Nephron progenitor cell (in vitro differentiated cells): ENCODE measurements around the gene CTSD.

ENCODE experiments used
- DNase-seq: peaks from one replicate; pipeline ENCODE4 v3.0.0; 2021
- H3K27ac Mint-ChIP-seq: 2 replicates; pipeline ENCODE4 v1.8.0; 2021; ENCODE audit warnings: mild to moderate bottlenecking, moderate library complexity, mixed read lengths
- H3K27me3 Mint-ChIP-seq: 2 replicates; pipeline ENCODE4 v1.8.0; 2021; ENCODE audit warnings: mild to moderate bottlenecking, low read depth, mixed read lengths; ENCODE audit not compliant: poor library complexity
- H3K36me3 Mint-ChIP-seq: 2 replicates; pipeline ENCODE4 v1.8.0; 2021; ENCODE audit warnings: low read depth, mixed read lengths
- H3K4me1 Mint-ChIP-seq: 2 replicates; pipeline ENCODE4 v1.8.0; 2021; ENCODE audit warnings: mixed read lengths
- H3K4me3 Mint-ChIP-seq: 2 replicates; pipeline ENCODE4 v1.8.0; 2021; ENCODE audit warnings: mild to moderate bottlenecking, moderate library complexity, mixed read lengths
- H3K9me3 Mint-ChIP-seq: 2 replicates; pipeline ENCODE4 v1.8.0; 2021; ENCODE audit warnings: mild to moderate bottlenecking, moderate library complexity, mixed read lengths
- TF ChIP-seq, protein P1 (sequence below): fragments of 200-600 bp; sonication (generic); IDR thresholded peaks from 2 replicates; pipeline ENCODE4 v1.5.0; 2021; ENCODE audit warnings: antibody characterized with exemption

CTSD gene

DNA sequence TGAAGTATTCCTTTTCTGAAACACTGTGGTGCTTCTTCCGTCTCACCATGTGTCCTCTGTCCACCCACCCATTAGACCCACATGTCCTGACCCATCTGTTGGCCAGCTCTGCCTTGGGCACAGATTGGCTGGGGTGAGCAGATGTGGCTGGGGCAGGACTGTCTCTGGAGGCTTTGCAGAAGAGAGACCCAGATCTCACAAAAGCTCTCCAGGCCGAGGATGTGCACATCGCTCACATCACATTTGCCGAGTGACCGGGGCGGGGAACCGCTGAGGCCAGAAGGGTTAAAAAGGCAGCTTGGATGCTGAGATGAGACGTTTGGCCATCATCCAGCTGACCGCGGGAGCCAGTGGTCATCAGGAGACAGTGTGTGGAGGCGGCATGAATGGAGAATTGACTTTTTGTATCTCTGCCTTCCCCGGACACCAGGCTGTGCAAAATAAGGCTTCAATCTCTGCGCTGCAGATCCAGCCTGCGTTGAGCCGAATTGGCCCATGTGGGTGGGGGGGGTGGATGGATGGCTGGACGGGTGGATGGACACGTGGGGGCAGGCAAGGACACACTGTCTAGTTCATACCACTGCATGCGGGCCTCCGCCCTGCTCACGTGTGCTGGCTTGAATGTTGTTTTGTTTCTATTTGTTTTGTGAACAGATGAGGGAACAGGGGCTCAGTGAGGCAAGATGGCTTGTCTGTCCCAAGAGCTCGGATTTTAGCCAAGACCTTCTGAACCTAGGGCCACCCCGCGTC lies 19.4 kb downstream of the CTSD start:
- Mint-ChIP-seq H3K27ac (no peak overlapping the region), H3K4me3 (no peak overlapping the region), H3K36me3 (no peaks in the 10 kb centered on the region), H3K4me1 (peaks cover 11% of the 10 kb centered on the region), H3K9me3 (peaks cover 8% of the 10 kb centered on the region), H3K27me3 (peaks cover 49% of the 10 kb centered on the region)
- TF ChIP-seq, protein P1, sequence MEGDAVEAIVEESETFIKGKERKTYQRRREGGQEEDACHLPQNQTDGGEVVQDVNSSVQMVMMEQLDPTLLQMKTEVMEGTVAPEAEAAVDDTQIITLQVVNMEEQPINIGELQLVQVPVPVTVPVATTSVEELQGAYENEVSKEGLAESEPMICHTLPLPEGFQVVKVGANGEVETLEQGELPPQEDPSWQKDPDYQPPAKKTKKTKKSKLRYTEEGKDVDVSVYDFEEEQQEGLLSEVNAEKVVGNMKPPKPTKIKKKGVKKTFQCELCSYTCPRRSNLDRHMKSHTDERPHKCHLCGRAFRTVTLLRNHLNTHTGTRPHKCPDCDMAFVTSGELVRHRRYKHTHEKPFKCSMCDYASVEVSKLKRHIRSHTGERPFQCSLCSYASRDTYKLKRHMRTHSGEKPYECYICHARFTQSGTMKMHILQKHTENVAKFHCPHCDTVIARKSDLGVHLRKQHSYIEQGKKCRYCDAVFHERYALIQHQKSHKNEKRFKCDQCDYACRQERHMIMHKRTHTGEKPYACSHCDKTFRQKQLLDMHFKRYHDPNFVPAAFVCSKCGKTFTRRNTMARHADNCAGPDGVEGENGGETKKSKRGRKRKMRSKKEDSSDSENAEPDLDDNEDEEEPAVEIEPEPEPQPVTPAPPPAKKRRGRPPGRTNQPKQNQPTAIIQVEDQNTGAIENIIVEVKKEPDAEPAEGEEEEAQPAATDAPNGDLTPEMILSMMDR, result no peak
- no peak for DNase-seq

DNA sequence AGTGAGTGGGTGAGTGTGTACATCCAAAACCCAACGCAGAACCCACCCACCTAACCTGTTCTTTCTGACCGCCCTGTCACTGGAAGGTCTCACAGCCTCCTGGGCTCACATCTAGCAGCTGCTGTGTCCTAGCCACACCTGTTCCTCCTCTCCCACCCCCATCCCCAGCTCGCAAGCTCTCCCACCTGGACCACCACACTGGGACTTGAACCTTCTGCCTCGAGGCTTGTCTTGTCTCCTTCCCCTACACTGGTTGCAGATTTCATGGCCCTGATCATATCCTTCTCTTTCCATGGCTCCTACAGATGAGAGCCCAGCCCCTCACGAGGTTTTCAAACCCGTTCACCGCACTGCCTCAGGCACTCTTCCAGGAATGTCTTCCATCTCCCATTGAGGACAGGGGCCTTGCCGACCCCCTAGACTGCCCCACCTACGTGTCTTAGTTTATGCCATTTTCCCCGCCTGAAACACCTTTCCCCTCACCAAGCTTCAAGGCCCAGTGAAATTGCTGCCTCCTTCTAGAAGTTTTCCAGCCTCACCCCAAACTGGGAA lies 20.1 kb downstream of the CTSD start:
- H3K27ac Mint-ChIP-seq, result no peak overlapping the region
- TF ChIP-seq, protein P1, result no peak
- H3K4me1 Mint-ChIP-seq, result peaks cover 11% of the 10 kb centered on the region
- peaks cover 8% of the 10 kb centered on the region for H3K9me3 Mint-ChIP-seq
- no peak overlapping the region for H3K4me3 Mint-ChIP-seq
- H3K36me3 Mint-ChIP-seq, result no peaks in the 10 kb centered on the region
- no peak for DNase-seq
- H3K27me3 Mint-ChIP-seq, result peaks cover 43% of the 10 kb centered on the region

DNA sequence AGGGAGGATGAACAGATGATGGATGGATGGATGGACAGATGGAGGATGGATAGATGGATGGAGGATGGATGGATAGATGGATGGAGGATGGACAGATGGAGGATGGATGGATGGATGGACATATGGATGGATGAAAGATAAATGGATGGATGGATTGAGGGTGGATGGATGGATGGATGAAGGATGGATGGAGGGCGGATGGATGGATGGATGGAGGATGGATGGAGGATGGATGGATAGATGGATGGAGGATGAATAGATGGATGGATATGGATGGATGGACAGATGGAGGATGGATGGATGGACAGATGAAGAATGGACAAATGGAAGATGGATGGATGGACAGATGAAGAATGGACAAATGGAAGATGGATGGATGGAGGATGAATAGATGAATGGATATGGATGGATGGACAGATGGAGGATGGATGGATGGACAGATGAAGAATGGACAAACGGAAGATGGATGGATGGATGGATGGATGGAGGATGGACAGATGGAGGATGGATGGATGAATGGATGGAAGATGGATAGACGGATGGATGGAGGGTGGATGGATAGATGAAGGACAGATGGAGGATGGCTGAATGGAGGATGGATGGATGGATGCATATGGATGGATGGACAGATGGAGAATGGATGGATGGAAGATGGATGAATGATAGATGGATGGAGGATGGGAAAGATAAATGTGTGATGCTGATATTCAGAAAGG lies 20.7 kb downstream of the CTSD start:
- Mint-ChIP-seq H3K27me3 (peaks cover 43% of the 10 kb centered on the region), H3K36me3 (no peaks in the 10 kb centered on the region), H3K4me3 (no peak overlapping the region), H3K4me1 (peaks cover 11% of the 10 kb centered on the region), H3K9me3 (peaks cover 13% of the 10 kb centered on the region), H3K27ac (no peak overlapping the region)
- DNase-seq, result no peak
- TF ChIP-seq, protein P1, result no peak

DNA sequence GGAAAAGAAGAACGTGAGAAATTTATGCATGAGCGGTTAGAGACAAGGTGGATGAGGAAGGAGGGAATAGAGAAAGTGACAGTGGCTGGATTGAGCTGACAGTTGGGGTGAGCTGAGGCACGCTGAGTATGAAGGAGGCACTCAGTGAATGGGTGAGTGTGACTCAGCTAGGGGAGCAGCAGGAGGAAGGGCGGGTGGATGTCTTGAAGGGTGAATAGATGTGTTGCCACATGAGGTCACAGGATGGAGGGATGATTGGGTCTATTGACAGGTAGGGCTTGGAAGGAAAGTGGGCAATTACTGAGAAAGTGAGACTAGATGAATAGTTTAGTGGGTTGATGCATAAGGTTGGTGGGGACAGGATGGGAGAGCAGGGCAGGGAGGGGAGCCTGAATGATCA lies 21.4 kb downstream of the CTSD start:
- Mint-ChIP-seq H3K4me1 (peaks cover 11% of the 10 kb centered on the region), H3K27ac (no peak overlapping the region), H3K9me3 (peaks cover 19% of the 10 kb centered on the region), H3K36me3 (no peaks in the 10 kb centered on the region), H3K4me3 (no peak overlapping the region), H3K27me3 (peaks cover 43% of the 10 kb centered on the region)
- TF ChIP-seq, protein P1, result no peak
- DNase-seq, result no peak

DNA sequence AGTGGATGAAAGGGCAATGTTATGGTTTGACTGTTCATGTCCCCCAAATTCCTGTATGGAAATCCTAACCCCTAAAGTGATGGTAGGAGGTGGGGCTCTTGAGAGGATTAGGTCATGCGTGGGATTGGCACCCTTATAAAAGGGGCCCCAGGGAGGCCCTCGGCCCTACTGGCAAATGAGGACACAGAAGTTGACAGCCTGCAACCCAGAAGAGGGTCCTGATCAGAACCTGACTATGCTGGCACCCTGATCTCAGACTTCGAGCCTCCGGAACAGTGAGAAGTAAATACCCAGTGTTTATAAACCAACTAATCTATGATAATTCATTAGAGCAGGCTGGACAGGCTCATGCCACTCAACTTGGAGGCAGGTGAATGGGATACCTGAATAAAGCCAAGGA lies 22.0 kb downstream of the CTSD start:
- Mint-ChIP-seq H3K9me3 (peaks cover 23% of the 10 kb centered on the region), H3K36me3 (no peaks in the 10 kb centered on the region), H3K4me1 (peaks cover 11% of the 10 kb centered on the region), H3K27ac (no peak overlapping the region), H3K27me3 (peaks cover 40% of the 10 kb centered on the region), H3K4me3 (no peak overlapping the region)
- DNase-seq, result no peak
- TF ChIP-seq, protein P1, result no peak
